Hepatic stellate cell (primary cell): ENCODE results near the gene RAB22A.
"Not testable (repeated sequence)": the region's sequence is repeated elsewhere in the genome, so short reads cannot be mapped to it uniquely, and the experiment has no call there.

Source experiments
- DNase-seq: peaks from one replicate; pipeline ENCODE4 v3.0.0; 2011; ENCODE audit warnings: low spot score

Gene RAB22A

GRCh38 chr20:58414786-58415185, 105.3 kb downstream of the RAB22A start:
- not testable (repeated sequence) for DNase-seq

DNA sequence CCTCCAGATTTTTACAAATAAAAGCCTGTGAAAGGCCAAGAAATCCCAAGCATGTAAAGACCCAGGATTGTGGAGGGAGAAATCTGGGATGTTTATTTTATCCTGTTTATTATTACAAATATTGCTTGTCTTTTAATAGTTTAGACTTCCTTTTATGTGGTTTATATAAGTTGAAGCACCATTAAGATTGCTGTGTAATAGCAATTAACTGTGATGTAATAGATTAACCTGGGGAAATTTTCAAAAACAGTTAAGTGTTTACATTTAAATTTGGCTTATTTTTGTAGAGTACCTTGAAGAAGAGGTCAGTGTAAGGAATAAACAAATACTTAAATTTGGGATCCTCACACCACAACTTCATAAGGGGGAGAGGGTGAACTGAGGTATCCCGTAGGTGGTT, 106.5 kb downstream of the RAB22A start:
- no peak for DNase-seq

- DNase-seq, result no peak
Measured at GRCh38 chr20:58416835-58417234, 107.3 kb downstream of the RAB22A start.
